NCI-H1436 treated with DMSO at 0.1 percent for 48 hours (cell line): ENCODE results near the gene SLC43A1.
"Not testable (repeated sequence)": the region's sequence is repeated elsewhere in the genome, so short reads cannot be mapped to it uniquely, and the experiment has no call there.

ENCODE experiments used
- DNase-seq: peaks from one replicate; lab custom pipeline; 2025; lab: John Stamatoyannopoulos, UW

SLC43A1 gene

DNA sequence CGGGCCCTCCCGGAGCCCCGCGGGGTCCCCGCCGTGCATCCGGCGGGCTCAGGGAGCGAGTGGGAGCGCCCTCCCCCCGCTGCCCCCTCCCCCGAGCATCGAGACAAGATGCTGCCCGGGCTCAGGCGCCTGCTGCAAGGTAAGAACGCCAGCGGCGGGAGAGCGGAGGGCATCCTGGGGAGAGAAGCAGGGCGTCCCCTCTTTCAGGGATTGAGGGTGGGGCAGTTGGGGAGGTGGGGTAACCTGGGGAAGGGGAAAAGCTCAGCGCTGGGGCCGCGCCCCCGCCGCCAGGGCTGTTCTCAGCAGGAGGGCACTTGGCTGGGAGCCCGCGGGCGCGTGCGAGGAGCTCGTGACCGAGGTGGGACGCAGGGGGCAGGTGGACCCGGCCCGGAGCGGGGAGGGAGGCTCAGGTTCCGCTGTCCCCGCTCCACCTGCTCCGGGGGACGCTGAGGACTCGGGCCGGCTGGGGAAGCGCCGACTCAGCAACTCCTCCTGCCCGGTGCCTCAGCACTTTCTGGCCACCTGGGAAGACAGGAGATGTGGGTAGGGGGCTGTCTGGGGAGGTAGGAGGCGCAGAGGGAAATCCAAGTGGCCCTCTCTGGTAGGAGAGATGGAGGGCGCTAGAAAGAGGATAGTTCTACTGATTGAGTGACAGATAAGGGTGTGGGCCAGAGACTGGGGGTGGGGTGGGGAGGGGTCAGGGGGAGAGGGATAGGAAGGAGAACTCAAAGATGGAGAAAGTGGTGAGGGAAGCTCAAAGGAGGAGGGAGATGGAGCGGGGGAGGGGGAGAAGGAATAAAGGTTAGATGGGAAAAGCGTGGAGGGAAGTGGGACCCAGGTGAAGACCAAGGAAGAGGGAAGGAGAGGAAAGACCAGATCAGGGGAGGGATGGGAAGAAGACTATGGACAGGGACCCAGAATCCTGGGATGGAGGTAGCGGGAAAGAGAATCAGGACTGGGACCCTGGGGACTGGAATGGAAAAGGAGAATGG, 54.4 kb downstream of the SLC43A1 start:
- DNase-seq = no peak

DNA sequence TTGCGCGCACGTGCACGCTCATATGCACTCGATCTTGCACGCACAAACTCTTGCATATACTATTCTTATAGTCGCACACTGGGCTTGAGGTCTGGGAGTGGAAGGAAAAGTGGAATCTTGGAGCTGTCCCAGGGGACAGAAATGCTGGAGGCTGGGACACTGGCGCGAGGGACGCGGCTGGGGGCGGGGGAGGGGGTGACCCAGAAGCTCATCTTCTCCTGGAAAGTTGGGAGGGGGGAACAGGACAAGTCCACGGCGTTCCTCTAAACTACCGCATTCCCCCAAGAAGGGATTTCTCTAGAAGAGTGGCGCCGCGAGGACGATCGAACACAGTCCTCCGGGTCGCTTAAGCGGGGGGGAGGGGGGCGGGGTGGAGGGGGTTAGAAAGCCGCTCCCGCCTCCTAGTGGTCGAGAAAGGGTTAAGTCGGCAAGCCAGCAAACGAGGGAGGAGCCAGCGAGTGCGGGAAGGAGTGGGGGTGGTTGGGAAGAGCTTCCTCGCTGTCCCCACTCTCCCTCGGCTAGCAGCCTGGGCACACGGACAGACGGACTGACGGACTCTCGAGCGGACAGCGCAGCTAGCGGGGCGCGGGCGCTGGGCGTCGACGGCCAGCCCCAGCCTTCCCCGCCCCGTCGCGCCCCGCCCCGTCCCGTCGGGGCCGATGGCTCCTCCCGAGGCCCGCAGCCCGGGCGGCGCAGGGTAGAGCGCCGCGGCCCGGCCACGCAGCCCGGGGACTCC, 55.3 kb downstream of the SLC43A1 start, which contains the start of gene RTN4RL2:
Gene RTN4RL2, plus strand, starts transcription at position 507 of the 736 bp plus-strand sequence. CDS start 338 bp downstream, outside the sequence.
- no peak for DNase-seq

DNA sequence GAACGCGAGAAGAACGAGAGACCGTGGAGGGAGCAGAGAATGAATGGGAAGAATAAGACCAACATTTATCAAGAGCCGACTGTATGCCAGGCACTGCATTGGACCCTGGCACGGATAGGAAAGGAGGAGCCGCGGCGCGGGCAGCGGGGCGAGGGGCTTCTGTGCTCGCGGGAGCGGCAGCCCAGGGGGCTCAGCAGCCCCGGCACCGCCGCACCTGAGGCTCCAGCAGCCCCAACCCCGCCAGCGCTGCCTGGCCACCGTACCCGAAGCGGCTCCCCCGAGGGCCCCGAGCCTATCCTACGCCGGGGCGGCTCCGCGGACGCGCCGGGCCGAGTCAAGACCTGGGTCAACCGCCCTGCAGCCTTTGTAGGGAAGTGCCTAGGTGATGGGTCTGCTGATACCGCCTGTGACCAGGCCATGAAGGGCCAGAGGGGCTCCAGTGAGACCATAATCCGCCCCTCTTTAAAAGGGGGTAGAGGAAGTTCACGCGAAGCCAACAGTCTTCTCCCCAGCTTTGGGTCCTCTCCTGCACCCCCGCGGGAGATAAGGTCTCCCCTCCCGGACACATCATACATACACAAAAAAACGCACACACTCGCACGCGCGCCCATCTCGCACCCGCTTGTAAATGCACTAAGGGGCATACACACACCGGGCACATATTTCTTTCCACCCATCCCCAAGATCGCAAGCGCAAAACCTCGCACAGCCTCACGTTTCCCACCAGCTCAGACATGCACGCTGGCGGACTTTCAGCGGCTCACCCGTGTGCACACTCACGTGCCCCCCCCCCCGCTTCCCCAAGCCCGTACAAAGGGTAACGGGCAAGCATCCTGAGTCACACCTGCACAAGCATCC, 56.1 kb downstream of the SLC43A1 start:
- DNase-seq = no peak

DNA sequence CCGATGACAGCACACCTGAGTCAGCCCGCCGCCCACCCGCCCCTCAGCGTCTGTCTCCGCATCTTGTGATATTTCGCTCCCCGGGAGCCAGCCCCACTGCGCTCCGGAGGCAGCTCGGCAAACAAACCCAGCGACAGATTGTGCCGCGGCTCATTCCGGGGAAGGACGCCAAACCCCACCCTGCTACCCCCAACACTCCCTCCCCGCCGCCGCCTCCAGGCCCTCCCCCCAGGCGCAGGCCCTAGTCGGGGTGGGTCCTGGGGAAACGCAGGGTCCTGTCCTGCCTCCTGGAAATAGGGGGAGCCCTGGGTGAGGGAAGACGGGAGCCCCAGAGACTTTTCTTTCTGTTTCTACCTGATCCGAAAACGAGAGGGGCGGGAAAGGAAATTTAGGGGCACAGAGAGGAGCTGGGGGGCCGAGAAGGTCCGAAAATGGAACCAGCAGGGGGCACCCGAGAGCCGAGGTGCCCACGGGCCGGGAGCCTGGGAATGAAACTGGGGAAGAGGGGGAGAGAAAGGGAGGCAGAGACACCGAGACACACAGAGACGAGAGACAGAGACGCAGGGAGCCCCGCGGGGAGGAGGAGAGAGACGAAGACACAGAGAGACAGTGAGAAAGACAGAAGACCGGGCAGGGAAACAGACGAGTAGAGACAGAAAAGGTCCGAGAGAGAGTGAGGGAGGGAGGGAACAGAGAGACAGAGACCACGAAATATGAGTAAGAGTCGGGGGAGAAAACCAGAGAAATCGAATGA, 56.9 kb downstream of the SLC43A1 start:
- DNase-seq = no peak

DNA sequence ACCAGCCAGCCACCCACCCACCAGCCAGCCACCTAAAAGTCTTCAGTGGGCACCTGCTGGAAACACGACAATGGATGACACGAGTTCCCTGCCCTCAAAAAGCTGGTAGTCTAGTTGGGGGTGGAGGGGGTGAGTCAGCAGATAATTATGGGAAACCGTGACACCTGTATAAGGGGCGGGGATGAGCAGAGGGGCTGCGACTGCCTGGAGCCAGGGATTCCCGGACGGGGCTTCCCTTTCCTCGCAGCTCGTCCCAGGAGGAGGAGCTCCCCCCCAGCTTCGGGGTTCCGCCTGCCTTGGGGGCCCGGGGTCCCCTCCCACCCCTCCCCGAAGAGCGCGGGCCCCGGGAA, 57.5 kb downstream of the SLC43A1 start:
- DNase-seq = no peak

DNA sequence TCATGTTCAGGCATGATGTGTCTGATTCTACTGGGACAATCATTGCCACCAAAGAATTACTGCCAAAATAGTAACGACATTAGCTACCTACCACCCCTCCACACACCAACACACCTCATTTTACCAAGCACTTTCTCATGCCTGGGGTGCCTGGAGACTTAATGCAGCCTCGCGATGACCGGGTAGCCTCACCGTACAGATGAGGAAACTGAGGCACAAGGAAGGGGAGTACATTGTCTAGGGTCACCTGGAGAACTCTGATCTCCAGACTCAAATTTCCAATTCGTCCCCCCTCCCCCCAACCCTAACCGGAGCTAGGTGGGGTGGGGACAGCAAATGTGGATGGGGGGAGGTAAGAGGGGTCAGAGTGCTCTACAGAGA, 57.9 kb downstream of the SLC43A1 start:
- no peak for DNase-seq

DNA sequence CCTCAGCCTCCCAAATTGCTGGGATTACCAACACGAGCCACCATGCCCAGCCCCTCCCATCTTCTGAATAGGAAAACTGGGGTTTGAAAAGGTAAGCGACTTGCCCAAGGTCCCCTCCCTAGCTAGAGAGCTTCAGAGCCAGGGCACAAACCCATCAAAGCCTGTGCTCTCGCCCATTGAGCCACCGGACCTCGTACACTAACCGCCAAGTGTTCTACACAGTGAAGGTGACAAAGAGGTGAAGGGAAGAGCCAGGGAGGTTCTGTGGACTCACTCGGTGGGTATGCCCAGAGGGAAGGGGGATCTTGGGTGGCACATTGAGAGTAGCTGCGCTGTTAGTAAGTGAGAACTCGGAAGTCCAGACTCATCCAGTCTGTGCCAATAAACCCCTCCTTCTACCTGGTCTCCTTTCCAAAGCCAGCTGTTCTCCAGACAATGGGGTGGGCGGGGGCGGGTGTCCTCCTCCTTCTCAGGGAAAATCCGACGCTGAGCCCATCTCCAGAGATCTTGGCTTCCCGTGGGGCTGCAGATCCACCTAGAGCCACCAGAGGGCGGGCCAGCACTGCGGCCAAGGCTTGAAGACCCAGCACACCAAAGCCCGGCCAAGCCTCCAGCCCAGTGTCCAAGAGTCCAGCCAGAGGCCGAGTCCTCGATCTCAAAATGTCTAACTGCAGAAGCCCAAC, 58.4 kb downstream of the SLC43A1 start:
- no peak for DNase-seq

DNA sequence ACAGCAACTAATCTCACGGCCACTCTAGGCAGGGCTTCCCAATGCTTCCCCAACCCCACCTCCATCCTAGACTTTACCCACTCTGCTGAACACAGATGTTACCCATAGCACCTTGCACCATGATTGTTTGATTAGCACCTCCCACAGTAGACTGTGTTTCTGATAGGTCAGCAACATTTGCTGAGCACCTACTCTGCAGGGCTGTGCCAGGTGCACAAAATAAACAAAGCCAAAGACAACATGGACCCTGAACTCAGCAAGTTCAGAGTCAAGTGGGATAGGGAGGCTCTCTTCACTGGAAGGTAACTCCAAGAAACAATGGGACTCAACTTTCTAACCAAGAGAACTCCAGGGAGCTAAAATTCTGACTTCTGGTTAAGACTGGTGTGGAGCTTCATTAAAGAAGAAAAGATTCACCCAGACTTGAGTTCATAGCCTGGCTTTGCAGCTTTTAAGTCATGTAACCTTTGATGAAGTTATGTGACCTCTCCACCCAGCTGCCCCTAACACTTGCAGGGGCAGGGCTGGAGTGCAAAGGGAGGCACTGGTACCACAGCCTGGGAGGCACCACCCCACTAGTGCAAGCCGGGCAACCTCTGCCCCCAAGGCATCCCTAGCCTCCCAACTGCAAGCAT, 61.8 kb downstream of the SLC43A1 start:
- DNase-seq = no peak

DNA sequence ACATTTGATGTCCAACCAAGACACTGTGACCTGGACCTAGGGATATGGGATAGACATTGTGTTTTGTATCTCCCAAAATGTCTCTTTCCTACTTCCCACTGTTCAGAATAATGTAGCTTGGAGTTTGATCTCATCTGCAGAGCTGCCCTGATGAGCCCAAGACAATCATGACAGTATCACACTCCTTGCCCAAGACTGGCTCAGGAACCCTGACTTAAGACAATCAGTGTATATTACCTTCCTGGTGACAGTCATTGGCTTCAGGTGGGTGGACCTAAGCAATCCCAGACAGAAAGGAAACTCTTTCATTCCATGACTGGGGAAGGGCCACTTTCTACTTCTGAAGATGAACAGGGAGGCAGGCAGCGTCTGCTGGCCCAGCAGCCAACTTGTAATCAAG, 69.4 kb downstream of the SLC43A1 start:
- no peak for DNase-seq

DNA sequence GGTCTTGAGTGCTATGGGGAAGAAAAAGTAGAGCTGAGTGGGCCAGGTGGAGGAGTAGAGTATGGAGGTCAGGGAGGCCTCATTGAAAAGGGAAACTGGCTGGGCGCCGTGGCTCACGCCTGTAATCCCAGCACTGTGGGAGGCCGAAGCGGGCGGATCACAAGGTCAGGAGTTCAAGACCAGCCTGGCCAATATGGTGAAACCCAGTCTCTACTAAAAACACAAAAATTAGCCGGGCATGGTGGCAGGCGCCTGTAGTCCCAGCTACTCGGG, 70.4 kb downstream of the SLC43A1 start:
- not testable (repeated sequence) for DNase-seq

DNA sequence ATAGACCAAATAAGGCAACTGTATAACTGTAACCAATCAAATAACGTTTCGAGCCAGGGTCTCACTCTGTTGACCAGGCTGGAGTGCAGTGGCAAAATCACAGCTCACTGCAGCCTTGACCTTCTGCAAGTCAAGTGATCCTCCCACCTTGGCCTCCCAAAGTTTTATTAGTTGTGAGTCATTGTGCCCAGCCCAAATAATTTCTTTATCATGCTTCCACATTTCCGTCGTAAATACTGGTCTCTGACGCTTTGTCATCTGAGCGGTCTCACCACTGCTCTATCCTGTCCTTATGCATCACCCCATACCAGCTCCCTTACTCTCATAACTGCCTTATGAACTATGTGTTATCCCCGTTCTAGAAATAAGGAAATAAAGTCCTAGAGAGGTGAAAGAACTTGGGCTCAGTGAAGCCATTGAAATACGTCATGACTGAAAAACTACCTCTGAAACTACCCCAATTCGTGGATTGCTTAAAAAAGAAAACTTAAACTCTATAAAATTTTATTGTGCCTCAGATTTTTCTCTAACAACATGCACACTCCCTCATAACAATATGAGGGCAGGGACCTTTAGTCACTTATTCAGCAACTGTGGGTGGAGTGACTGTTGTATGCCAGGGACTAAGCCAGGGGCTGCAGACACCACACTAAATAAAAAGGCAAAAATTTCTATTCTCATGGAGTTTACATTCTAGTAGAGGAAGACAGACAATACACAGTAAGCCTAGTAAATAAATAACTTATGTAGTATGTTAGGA, 71.0 kb downstream of the SLC43A1 start:
- no peak for DNase-seq

DNA sequence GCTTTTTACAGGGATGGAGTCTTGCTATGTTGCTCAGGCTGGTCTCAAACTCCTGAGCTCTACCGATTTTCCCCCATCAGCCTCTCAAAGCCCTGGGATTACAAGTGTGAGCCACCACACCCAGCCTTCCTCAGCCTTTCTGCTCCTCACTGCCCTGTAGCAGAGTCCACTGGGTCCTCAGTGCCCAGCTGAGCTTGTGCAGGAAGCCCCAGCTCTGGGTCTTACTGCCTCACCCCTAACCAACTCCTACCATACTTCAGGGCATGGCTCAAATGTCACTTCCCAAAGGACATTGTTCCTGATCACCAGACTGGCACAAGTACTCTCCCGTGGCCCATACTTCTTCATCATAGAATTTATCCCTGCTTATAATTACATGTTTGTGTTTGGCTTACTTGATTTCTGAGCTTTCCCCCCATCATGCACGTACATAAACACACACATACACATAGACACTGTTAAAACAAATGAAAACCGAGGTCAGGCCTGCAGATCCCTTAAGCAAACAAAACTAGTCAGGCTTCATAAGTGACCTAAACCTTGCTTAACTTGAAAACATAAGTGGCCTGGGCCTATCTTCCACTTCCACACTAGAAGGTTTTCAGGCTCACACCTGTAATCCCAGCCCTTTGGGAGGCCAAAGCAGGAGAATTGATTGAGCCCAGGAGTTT, 74.6 kb downstream of the SLC43A1 start:
- no peak for DNase-seq

DNA sequence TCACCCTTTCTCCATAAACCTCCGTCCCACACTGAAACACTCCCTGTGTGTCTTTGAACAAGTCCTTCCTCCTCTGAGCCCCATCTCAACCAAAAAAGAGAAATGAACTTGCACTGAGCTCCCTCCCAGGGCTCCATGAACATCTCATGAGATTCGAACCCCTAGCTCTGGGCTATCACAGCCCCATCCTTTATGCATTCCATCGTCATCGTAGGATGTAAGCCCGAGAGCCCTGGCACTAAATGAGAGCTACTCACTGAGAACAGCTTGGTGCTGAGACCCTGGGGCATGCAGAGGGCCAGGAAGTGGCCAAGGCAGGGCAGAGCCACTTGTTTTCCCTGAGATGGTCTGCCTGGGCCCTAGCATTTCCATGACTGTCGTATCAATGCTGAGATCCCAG, 75.7 kb downstream of the SLC43A1 start:
- DNase-seq = no peak

DNA sequence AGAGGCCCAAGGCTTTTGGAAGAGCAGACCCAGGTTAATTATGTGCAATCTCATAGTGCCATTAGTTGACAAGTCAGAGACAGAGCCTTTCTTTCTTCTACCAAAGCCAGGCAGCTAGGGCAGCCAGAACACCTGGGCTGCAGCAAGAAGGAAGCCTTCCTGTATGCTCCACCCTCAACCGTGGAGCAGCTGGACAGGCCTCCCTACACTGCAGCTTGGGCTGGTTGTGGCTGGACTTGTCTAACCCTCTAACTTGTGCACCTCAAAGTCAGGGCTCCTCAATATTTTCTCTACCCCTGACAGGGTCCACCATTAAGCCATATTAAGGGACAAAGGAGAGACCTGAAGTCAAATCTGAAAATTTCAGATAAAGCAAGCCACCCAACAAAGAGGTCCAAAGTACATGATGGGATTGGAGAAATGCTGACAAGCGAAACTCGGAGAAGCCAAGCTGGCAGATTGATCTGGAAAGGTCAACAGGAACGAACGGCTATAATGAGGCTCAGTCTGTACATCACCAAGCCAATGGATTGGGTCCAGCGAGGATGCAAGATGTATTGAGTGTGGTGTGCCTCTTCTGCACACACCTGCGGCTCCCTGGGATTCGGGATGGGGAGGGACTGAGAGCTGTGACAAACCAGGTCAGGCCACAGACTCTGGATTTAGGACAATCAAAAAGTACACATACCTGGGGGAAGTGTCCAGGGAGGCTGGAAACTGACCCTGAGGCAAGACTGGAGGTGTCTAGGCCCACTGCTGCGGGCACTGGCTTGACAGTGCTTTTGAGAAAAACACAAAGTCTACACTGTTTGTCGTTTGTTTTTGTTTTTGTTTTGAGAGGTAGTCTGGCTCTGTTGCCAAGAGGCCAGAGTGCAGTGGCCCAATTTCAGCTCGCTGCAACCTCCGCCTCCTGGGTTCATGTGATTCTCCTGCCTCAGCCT, 76.9 kb downstream of the SLC43A1 start:
- DNase-seq = no peak

DNA sequence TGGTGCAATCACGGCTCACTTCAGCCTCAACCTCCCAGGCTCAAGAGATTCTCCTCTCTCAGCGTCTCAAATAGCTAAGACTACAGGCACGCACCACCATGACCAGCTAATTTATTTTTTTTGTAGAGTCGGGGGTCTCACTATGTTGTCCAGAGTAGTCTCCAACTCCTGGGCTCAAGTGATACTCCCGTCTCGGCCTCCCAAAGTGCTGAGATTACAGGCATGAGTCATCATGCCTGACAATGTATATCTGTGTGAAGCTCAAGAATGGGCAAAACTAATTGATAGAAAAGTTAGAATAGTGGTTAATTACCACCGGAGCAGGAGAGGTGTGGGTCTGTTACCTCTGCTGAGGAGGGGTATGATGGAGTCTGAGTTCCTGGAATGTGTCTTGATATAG, 79.5 kb downstream of the SLC43A1 start:
- DNase-seq = no peak

DNA sequence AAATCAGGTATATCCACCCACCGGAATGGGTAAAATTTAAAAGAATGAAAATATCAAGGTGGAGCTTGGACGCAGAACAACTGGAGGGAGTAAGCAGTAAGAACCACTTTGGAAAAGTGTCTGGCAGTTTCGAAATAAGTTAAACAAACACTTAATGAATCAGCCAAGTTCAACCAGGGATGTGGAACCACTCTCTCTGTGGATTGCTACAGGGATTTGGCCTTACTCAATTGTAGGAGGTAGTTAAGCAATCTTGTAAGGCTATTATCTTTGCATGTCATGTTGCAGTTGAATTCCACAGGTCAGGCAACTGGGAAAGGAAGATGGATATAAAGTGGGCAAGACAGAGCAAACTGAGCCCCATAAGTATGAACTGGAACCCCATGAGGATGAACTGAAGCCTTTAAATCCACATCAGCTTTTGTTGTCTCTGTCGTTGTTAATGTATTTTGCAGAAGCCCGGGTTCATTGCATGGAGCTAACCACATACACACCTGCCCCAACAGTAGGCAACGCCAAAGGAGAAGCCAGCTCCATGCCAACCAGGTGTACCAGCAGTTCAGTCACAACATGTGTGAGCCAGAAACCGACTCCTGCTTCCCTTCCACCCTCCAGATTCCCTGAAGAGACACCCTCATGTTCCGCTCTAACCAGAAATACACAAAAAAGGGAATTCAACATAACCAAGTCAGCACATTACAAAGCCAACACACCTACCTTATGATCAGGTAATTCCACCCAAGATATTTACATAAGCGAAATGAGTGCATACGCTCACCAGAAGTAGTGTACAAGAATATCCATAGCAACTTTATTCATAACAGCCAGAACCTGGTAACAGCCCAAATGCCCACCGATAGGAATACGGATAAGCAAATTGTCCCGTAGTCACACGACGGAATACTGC, 80.6 kb downstream of the SLC43A1 start:
- no peak for DNase-seq
